ENCODE results near the gene ZNF621. TPM values are rescaled to one million over a fixed set of nuclear protein-coding genes. Genes with fewer than 3 reads are reported as not detected.

ZNF621 gene
- total RNA-seq, 2 experiments from 2014 or later, result 24.9 to 25.7 TPM

- Mint-ChIP-seq H3K4me3 (no peak overlapping the region), H3K4me1 (no peaks in the 10 kb centered on the region), H3K27me3 (peaks cover 20% of the 10 kb centered on the region), H3K9me3 (no peaks in the 10 kb centered on the region), H3K27ac (no peak overlapping the region), H3K36me3 (ENCODE audit: low read depth) (no peaks in the 10 kb centered on the region)
- no peak for DNase-seq
- ChIA-PET POLR2A (no interaction called here), CTCF (no interaction called here)
Observed at GRCh38 chr3:40588406-40588805, 63.6 kb downstream of the ZNF621 start.

Other genes starting within 250 kb of the ZNF621 start
- gene EIF1B, start 215.3 kb upstream of the ZNF621 start, total RNA-seq, result 10 to 100 TPM; 39.2 to 41.9 TPM
- gene ENTPD3, start 137.8 kb upstream of the ZNF621 start, total RNA-seq, result not detected
- gene RPL14, start 67.6 kb upstream of the ZNF621 start, total RNA-seq, result 1,000 to 10,000 TPM; 1,898 to 2,001 TPM
- gene ZNF619, start 47.8 kb upstream of the ZNF621 start, total RNA-seq, result 10 to 100 TPM; 10.5 to 10.6 TPM
- 1 to 10 TPM; 6.1 to 6.3 TPM for gene ZNF620, start 18.9 kb upstream of the ZNF621 start, total RNA-seq